ENCODE measurements around the gene TSHZ3. TPM values are rescaled to one million over a fixed set of nuclear protein-coding genes. Genes with fewer than 3 reads are reported as not detected.

Gene TSHZ3
- total and polyA plus RNA-seq, 2 of the 13 experiments (the other 11 are each of a cell fraction or from before 2014, with no cell fraction given): not detected

DNA sequence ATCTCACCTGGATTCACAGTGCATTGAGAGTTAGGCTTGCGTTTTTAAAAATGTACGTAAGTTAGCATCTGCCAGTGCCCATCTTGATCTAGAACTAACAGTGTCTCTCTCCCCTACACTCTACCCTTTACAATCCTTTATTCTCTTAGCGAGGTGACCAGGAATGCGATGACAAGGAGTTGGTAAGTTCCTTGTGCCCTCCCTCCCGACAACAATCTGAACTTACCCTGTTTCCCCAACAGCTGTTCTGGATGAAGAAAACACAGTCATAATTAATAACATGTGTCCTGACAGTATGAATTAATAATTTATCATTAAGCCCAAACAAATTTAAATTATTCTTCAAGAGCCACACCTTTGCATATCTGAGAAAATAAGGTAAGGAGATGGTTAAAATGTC, 6.3 kb downstream of the TSHZ3 start:
- in situ Hi-C loops (cut with HindIII; ENCODE audit: extremely low pct_ligation_motif_present, low pct_unique_long_range_greater_than_20kb): no loop called here
- peaks cover 0 to 39% of the 10 kb centered on the region in 2 experiments; a peak in 2 of 5 replicates for H3K27me3 ChIP-seq (ENCODE audit: control insufficient read depth in 1 of 2, insufficient read depth in 2 of 2, low read length in 2 of 2)
- CTCF ChIA-PET (ENCODE audit: low intra/inter-chr PET ratio, low total read pairs): no interaction called here

More for the DNA sequence above, 6.3 kb downstream of the TSHZ3 start:
- DNase-seq (ENCODE audit: low spot score): no peak
- TF ChIP-seq SOX13 (IDR thresholded peaks at IDR 0.05) (no peak), SOX13 (CRISPR knock-in tag; conservative IDR thresholded peaks at IDR 0.05 in 1 of 2, IDR thresholded peaks at IDR 0.05 in 1 of 2) (no peak), ZMYM2 (CRISPR knock-in tag; IDR thresholded peaks at IDR 0.05) (no peak), GTF2F1 (IDR thresholded peaks at IDR 0.05; ENCODE audit: low read length) (no peak), PRPF4 (IDR thresholded peaks at IDR 0.05; ENCODE audit: low read depth, low read length, poor library complexity, severe bottlenecking) (no peak), ZSCAN21 (CRISPR knock-in tag; IDR thresholded peaks at IDR 0.05; ENCODE audit: borderline replicate concordance) (no peak), ZNF598 (CRISPR knock-in tag; IDR thresholded peaks at IDR 0.05; ENCODE audit: borderline replicate concordance) (no peak), HMG20A (CRISPR knock-in tag; IDR thresholded peaks at IDR 0.05; ENCODE audit: borderline replicate concordance) (no peak), ZNF850 (CRISPR knock-in tag; conservative IDR thresholded peaks at IDR 0.05) (no peak), TCF7 (IDR thresholded peaks at IDR 0.05; ENCODE audit: low read depth) (no peak), HNRNPL (IDR thresholded peaks at IDR 0.05; ENCODE audit: low read depth, low read length) (no peak)
- TF ChIP-seq, protein P1, sequence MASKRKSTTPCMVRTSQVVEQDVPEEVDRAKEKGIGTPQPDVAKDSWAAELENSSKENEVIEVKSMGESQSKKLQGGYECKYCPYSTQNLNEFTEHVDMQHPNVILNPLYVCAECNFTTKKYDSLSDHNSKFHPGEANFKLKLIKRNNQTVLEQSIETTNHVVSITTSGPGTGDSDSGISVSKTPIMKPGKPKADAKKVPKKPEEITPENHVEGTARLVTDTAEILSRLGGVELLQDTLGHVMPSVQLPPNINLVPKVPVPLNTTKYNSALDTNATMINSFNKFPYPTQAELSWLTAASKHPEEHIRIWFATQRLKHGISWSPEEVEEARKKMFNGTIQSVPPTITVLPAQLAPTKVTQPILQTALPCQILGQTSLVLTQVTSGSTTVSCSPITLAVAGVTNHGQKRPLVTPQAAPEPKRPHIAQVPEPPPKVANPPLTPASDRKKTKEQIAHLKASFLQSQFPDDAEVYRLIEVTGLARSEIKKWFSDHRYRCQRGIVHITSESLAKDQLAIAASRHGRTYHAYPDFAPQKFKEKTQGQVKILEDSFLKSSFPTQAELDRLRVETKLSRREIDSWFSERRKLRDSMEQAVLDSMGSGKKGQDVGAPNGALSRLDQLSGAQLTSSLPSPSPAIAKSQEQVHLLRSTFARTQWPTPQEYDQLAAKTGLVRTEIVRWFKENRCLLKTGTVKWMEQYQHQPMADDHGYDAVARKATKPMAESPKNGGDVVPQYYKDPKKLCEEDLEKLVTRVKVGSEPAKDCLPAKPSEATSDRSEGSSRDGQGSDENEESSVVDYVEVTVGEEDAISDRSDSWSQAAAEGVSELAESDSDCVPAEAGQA (IDR thresholded peaks at IDR 0.05; ENCODE audit: low read depth): no peak
- TF ChIP-seq, protein P1 (CRISPR knock-in tag; IDR thresholded peaks at IDR 0.05; ENCODE audit: borderline replicate concordance): no peak
- TF ChIP-seq, protein P2, sequence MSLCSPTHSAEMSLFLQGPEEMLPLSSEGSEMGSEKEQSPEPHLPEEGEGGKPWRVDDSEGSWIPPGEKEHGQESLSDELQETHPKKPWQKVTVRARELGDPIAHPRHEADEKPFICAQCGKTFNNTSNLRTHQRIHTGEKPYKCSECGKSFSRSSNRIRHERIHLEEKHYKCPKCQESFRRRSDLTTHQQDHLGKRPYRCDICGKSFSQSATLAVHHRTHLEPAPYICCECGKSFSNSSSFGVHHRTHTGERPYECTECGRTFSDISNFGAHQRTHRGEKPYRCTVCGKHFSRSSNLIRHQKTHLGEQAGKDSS (CRISPR knock-in tag; IDR thresholded peaks at IDR 0.05; ENCODE audit: borderline replicate concordance, low read depth): no peak
- Histone ChIP-seq H3K36me3 (replicated peaks in 1 of 2; ENCODE audit: control insufficient read depth in 1 of 2, insufficient read depth in 2 of 2, low read length in 2 of 2) (no peaks in the 10 kb centered on the region), H3K4me2 (ENCODE audit: low read depth, low read length) (no peak overlapping the region), H3K79me2 (ENCODE audit: insufficient read depth, low read length) (no peaks in the 10 kb centered on the region), H2AFZ (ENCODE audit: low read length) (no peak overlapping the region), H3K4me1 (ENCODE audit: insufficient read depth, low read length) (no peaks in the 10 kb centered on the region), H3K4me3 (replicated peaks in 1 of 3; ENCODE audit: insufficient read depth in 1 of 3, low read depth in 2 of 3, low read length in 3 of 3) (no peak overlapping the region), H3K9me3 (ENCODE audit: low read length) (no peaks in the 10 kb centered on the region), H3K9ac (ENCODE audit: insufficient read depth, low read depth, low read length) (no peak overlapping the region), H4K20me1 (ENCODE audit: insufficient read depth, low read length) (no peaks in the 10 kb centered on the region), H3K27ac (ENCODE audit: extremely low read length, insufficient read depth, low read length) (no peak overlapping the region)
- no TSS peak for BruUV-seq (replicated peaks)
- intact Hi-C loops (cut with micrococcal nuclease; ENCODE audit: unreplicated experiment): no loop called here
- WGBS (ENCODE audit: low lambda C conversion rate): 33% methylated on average over 5 of the region's 5 CpGs
- no peak for ATAC-seq
- no peak for FAIRE-seq
- POLR2A ChIA-PET: no interaction called here

Measured in HepG2 (cell line).